H1 (cell line): ENCODE results near the gene BTG2. TPM values are rescaled to one million over a fixed set of nuclear protein-coding genes. Genes with fewer than 3 reads are reported as not detected.

ENCODE experiments used
- CTCF ChIA-PET: fragments of 300-600 bp; sonication (Branson Sonifier 250); formaldehyde crosslinking; loops from one replicate; lab custom pipeline; 2021; ENCODE audit not compliant: partially characterized antibody; lab: Charles Lee
- POLR2A ChIA-PET: fragments of 300-600 bp; sonication (Branson Sonifier 250); formaldehyde crosslinking; loops from one replicate; lab custom pipeline; 2021; ENCODE audit warnings: inconsistent platforms; ENCODE audit not compliant: partially characterized antibody; lab: Charles Lee
- DNase-seq, 2 experiments: peaks; one replicate each; pipeline versions ENCODE4 v3.0.0 to v3.0.0-alpha.2; 2010 to 2022; ENCODE audit warnings: low spot score in 2 of 2, low read depth in 1 of 2, mixed read lengths in 1 of 2
- FAIRE-seq: peaks from 2 replicates; lab custom pipeline; 2011; peaks lifted over from hg19 to GRCh38; lab: Jason Lieb, UNC
- H2AFZ ChIP-seq: 2 replicates; pipeline ENCODE4 v1.8.1; 2012; ENCODE audit warnings: low read length, inconsistent platforms
- H2AK5ac ChIP-seq: 2 replicates; pipeline ENCODE4 v1.6.1; 2013; ENCODE audit warnings: low read depth, low read length
- H2BK120ac ChIP-seq: replicated peaks from 2 replicates; pipeline ENCODE3; 2013; ENCODE audit warnings: low read depth, low read length, inconsistent platforms
- H2BK12ac ChIP-seq: 2 replicates; pipeline ENCODE4 v1.6.1; 2013; ENCODE audit warnings: low read depth, low read length
- H2BK15ac ChIP-seq: 2 replicates; pipeline ENCODE4 v1.6.1; 2013; ENCODE audit warnings: low read length
- H2BK20ac ChIP-seq: 2 replicates; pipeline ENCODE4 v1.6.1; 2013; ENCODE audit warnings: low read length
- H2BK5ac ChIP-seq: 2 replicates; pipeline ENCODE4 v1.6.1; 2013; ENCODE audit warnings: low read depth, low read length
- H3K14ac ChIP-seq: 2 replicates; pipeline ENCODE4 v1.6.1; 2013; ENCODE audit warnings: inconsistent platforms; ENCODE audit not compliant: insufficient read length
- H3K18ac ChIP-seq: 2 replicates; pipeline ENCODE4 v1.6.1; 2013; ENCODE audit warnings: low read length; ENCODE audit errors: extremely low read depth
- H3K23ac ChIP-seq: 2 replicates; pipeline ENCODE4 v1.6.1; 2013; ENCODE audit warnings: inconsistent platforms; ENCODE audit not compliant: insufficient read length
- H3K23me2 ChIP-seq: 2 replicates; pipeline ENCODE4 v1.6.1; 2013; ENCODE audit warnings: low read depth, low read length
- H3K27ac ChIP-seq: 2 replicates; pipeline ENCODE4 v1.6.1; 2011; ENCODE audit warnings: low read depth, low read length, inconsistent platforms
- H3K27me3 ChIP-seq, 4 experiments: replicated peaks in 1 of 4; 1 replicate in 1 of 4; 2 replicates in 3 of 4; pipeline versions ENCODE4 v1.6.1 to v1.8.1; 2011 to 2013; ENCODE audit warnings: low read length in 3 of 4, mild to moderate bottlenecking in 3 of 4, inconsistent platforms in 2 of 4, mixed read lengths in 2 of 4, moderate library complexity in 1 of 4; ENCODE audit not compliant: control insufficient read depth in 3 of 4, insufficient read depth in 3 of 4; ENCODE audit errors: extremely low read depth in 1 of 4
- H3K36me3 ChIP-seq, 4 experiments: 2 replicates each; pipeline versions ENCODE4 v1.6.1 to v1.8.1; 2011 to 2013; ENCODE audit warnings: mild to moderate bottlenecking in 4 of 4, low read length in 3 of 4, moderate library complexity in 2 of 4, control low read depth in 1 of 4, inconsistent platforms in 1 of 4; ENCODE audit not compliant: insufficient read depth in 4 of 4, control insufficient read depth in 2 of 4
- H3K4ac ChIP-seq: replicated peaks from 2 replicates; pipeline ENCODE3; 2013; ENCODE audit warnings: low read length, low read depth, mixed read lengths, inconsistent platforms; ENCODE audit not compliant: insufficient read length
- H3K4me1 ChIP-seq, 4 experiments: replicated peaks in 1 of 4; 1 replicate in 1 of 4; 2 replicates in 3 of 4; pipeline versions ENCODE4 v1.6.1 to v1.8.1; 2011 to 2013; ENCODE audit warnings: low read length in 3 of 4, inconsistent platforms in 2 of 4, mixed read lengths in 1 of 4; ENCODE audit not compliant: insufficient read depth in 4 of 4, control insufficient read depth in 3 of 4
- H3K4me2 ChIP-seq, 2 experiments: 2 replicates each; pipeline versions ENCODE4 v1.6.1 to v1.8.1; 2011 to 2013; ENCODE audit warnings: low read depth in 2 of 2, low read length in 2 of 2, control low read depth in 1 of 2, inconsistent platforms in 1 of 2, mild to moderate bottlenecking in 1 of 2; ENCODE audit not compliant: insufficient read depth in 1 of 2
- H3K4me3 ChIP-seq, 4 experiments: fragments of 200-600, 300-600 bp in 1 of 4; sonication (generic), shearing (Covaris generic), sonication (Bioruptor Twin) in 1 of 4; 2 replicates each; pipeline versions ENCODE4 v1.5.1 to v1.8.1; 2011 to 2016; ENCODE audit warnings: low read length in 4 of 4, low read depth in 3 of 4, control low read depth in 2 of 4, inconsistent platforms in 2 of 4, mild to moderate bottlenecking in 2 of 4, mixed read lengths in 1 of 4, moderate library complexity in 1 of 4; ENCODE audit not compliant: insufficient read depth in 2 of 4; ENCODE audit errors: extremely low read depth in 1 of 4
- H3K56ac ChIP-seq: replicated peaks from 2 replicates; pipeline ENCODE3; 2013; ENCODE audit warnings: low read depth, mild to moderate bottlenecking, mixed read lengths, low read length, inconsistent platforms; ENCODE audit not compliant: insufficient read length
- H3K79me1 ChIP-seq: 2 replicates; pipeline ENCODE4 v1.6.1; 2013; ENCODE audit warnings: low read depth, low read length, control low read depth
- H3K79me2 ChIP-seq, 2 experiments: 2 replicates each; pipeline versions ENCODE4 v1.6.1 to v1.8.1; 2012 to 2013; ENCODE audit warnings: low read length in 2 of 2, mild to moderate bottlenecking in 2 of 2, inconsistent platforms in 1 of 2; ENCODE audit not compliant: insufficient read depth in 2 of 2, control insufficient read depth in 1 of 2
- H3K9ac ChIP-seq, 4 experiments: replicated peaks in 1 of 4; 1 replicate in 1 of 4; 2 replicates in 3 of 4; pipeline versions ENCODE4 v1.6.1 to v1.8.1; 2011 to 2013; ENCODE audit warnings: low read depth in 3 of 4, low read length in 3 of 4, control low read depth in 2 of 4, mild to moderate bottlenecking in 2 of 4, moderate library complexity in 2 of 4, inconsistent platforms in 1 of 4; ENCODE audit errors: extremely low read depth in 1 of 4
- H3K9me3 ChIP-seq, 2 experiments: 2 replicates each; pipeline versions ENCODE4 v1.6.1 to v1.8.1; 2012 to 2013; ENCODE audit warnings: mild to moderate bottlenecking in 2 of 2, moderate library complexity in 2 of 2, control low read depth in 1 of 2, inconsistent platforms in 1 of 2, low read depth in 1 of 2, low read length in 1 of 2, mixed read lengths in 1 of 2; ENCODE audit not compliant: insufficient read depth in 2 of 2
- H4K20me1 ChIP-seq, 2 experiments: replicated peaks in 1 of 2; 2 replicates each; pipeline versions ENCODE3 to v1.8.1; 2011 to 2013; ENCODE audit warnings: inconsistent platforms in 2 of 2, low read length in 2 of 2, mild to moderate bottlenecking in 1 of 2; ENCODE audit not compliant: insufficient read depth in 2 of 2, control insufficient read depth in 1 of 2
- H4K5ac ChIP-seq: 2 replicates; pipeline ENCODE4 v1.6.1; 2013; ENCODE audit warnings: low read length, low read depth, mixed read lengths, inconsistent platforms; ENCODE audit not compliant: insufficient read length
- H4K8ac ChIP-seq: 2 replicates; pipeline ENCODE4 v1.8.0; 2013; ENCODE audit warnings: mild to moderate bottlenecking, moderate library complexity, low read length, inconsistent platforms; ENCODE audit not compliant: insufficient read depth; ENCODE audit errors: extremely low read depth
- H4K91ac ChIP-seq: replicated peaks from 2 replicates; pipeline ENCODE3; 2013; ENCODE audit warnings: low read length, mixed read lengths, inconsistent platforms; ENCODE audit not compliant: insufficient read length
- ATF2 ChIP-seq: IDR thresholded peaks from 2 replicates; pipeline ENCODE4 v1.6.1; 2012; ENCODE audit warnings: low read length, inconsistent platforms
- CBX5 ChIP-seq: fragments of 300-800, 300-1000 bp; sonication (generic); IDR thresholded peaks from 2 replicates; pipeline ENCODE4 v1.7.1; 2016; ENCODE audit warnings: antibody characterized with exemption, low read length, low read depth
- CTCF ChIP-seq, 3 experiments: IDR thresholded peaks; 1 replicate in 2 of 3; 2 replicates in 1 of 3; pipeline versions ENCODE4 v1.5.1 to v1.6.1; 2011; ENCODE audit warnings: low read length in 3 of 3, mild to moderate bottlenecking in 3 of 3, inconsistent platforms in 2 of 3, low read depth in 1 of 3, moderate library complexity in 1 of 3; ENCODE audit not compliant: insufficient read depth in 1 of 3; ENCODE audit errors: control extremely low read depth in 1 of 3
- GTF2F1 ChIP-seq: IDR thresholded peaks from 2 replicates; pipeline ENCODE4 v1.6.1; 2012; ENCODE audit warnings: low read depth, low read length, improper control_type of control experiment, borderline replicate concordance
- POLR2A ChIP-seq, 2 experiments: IDR thresholded peaks; 1 replicate in 1 of 2; 2 replicates in 1 of 2; pipeline ENCODE4 v1.6.1; 2011; ENCODE audit warnings: low read depth in 2 of 2, low read length in 2 of 2, mild to moderate bottlenecking in 2 of 2; ENCODE audit errors: control extremely low read depth in 1 of 2
- SIRT6 ChIP-seq: IDR thresholded peaks from one replicate; pipeline ENCODE4 v1.7.1; 2012; ENCODE audit warnings: low read length, inconsistent platforms
- SIX5 ChIP-seq: IDR thresholded peaks from 2 replicates; pipeline ENCODE4 v1.6.1; 2011; ENCODE audit warnings: mild to moderate bottlenecking, low read depth, low read length
- YY1 ChIP-seq: IDR thresholded peaks from 2 replicates; pipeline ENCODE4 v1.6.1; 2011; ENCODE audit warnings: low read depth, mild to moderate bottlenecking, low read length
- whole genome bisulfite sequencing, 2 experiments: shearing (Covaris generic) in 1 of 2; methylation state at CpG; one replicate each; pipeline versions ENCODE4 v1.1.6 to v1.1.7; 2013 to 2015; ENCODE audit warnings: low lambda C conversion rate in 2 of 2, mixed read lengths in 2 of 2, inconsistent platforms in 1 of 2, low coverage in 1 of 2, missing lambda C conversion rate in 1 of 2; ENCODE audit not compliant: insufficient replicate concordance in 2 of 2, insufficient coverage in 1 of 2, insufficient read length in 1 of 2; ENCODE audit errors: extremely low coverage in 1 of 2, missing lambda C conversion rate in 1 of 2; 5-methylcytosine and 5-hydroxymethylcytosine counted together
- polyA plus RNA-seq, 7 experiments: library from polyadenylated mRNA; depleted of rRNA in 3 of 7; stranded (reverse) in 5 of 7; unstranded in 2 of 7; fragments of >200 nt in 5 of 7; fragments of 200-250 nt in 2 of 7; gene quantifications; 1 replicate in 5 of 7; 2 replicates in 1 of 7; 4 replicates in 1 of 7; pipeline versions ENCODE4 v1.2.1 to v1.2.3, GENCODE V29; 2011 to 2013; ENCODE audit warnings: missing spikeins in 2 of 7, mixed read lengths in 2 of 7
- total RNA-seq: library from RNA; stranded (reverse); fragmentation: NEBNext Ultra II Directional; extraction: Animal tissue kit (Norgen Biotek cat#: 25700); gene quantifications from 2 replicates; pipeline ENCODE4 v1.2.1, GENCODE V29; 2021

BTG2 gene
- total and polyA plus RNA-seq, 2 of the 8 experiments (the other 6 are each of a cell fraction or from before 2014, with no cell fraction given), result 4.8 to 11.0 TPM

- no peaks in the 10 kb centered on the region for H3K36me3 ChIP-seq
- no peak overlapping the region for H4K5ac ChIP-seq
- no peak overlapping the region; a peak in 1 of 7 replicates for H3K9ac ChIP-seq
- no peak overlapping the region for H4K8ac ChIP-seq
- H2BK120ac ChIP-seq, result no peak overlapping the region
- no peak overlapping the region for H2AFZ ChIP-seq
- POLR2A ChIA-PET, result interaction anchor here (1.4 to 2.6 kb wide), 3 partner anchors 12 to 15 kb away, joined by 3 to 11 read pairs (median 6); partner anchors contain the start of gene BTG2
- 72% methylated on average over 6 of the region's 6 CpGs; no CpG with 5 or more reads in 1 of the 2 experiments for WGBS, 2 experiments
- no peaks in the 10 kb centered on the region for H3K79me2 ChIP-seq
- no peak overlapping the region for H4K91ac ChIP-seq
- H2BK15ac ChIP-seq, result 0 out of 2 replicates have a peak overlapping the region, but pooled peaks have one; percentile 53
- peak overlapping the region in 1 of 2 experiments; percentile 42; a peak in 2 of 4 replicates for H3K4me2 ChIP-seq
- TF ChIP-seq YY1 (no peak), POLR2A (IDR thresholded peaks at IDR 0.05; ENCODE audit: control extremely low read depth in 1 of 2, low read depth in 2 of 2, low read length in 2 of 2) (no peak), SIX5 (no peak), GTF2F1 (no peak), CBX5 (no peak), ATF2 (no peak), CTCF (IDR thresholded peaks at IDR 0.05; ENCODE audit: control extremely low read depth in 1 of 3, insufficient read depth in 1 of 3, low read depth in 1 of 3, low read length in 3 of 3) (no peak), SIRT6 (no peak)
- TF ChIP-seq, all 59 proteins: peak for 0
- H2BK20ac ChIP-seq, result no peak overlapping the region
- no peak overlapping the region for H3K4me3 ChIP-seq
- peaks cover 3 to 22% (median 13%) of the 10 kb centered on the region in 4 experiments for H3K4me1 ChIP-seq
- FAIRE-seq (no peak), DNase-seq (no peak)
- H3K56ac ChIP-seq, result no peak overlapping the region
- H4K20me1 ChIP-seq, result no peaks in the 10 kb centered on the region
- no peak overlapping the region for H3K27ac ChIP-seq
- no peak overlapping the region for H2BK5ac ChIP-seq
- H3K14ac ChIP-seq, result no peak overlapping the region
- CTCF ChIA-PET, result interaction anchor here (0.6 to 10.1 kb wide), 22 partner anchors 9 to 1124 kb away, joined by 3 to 157 read pairs (median 4); no protein-coding TSS in a partner anchor
- no peak overlapping the region for H2BK12ac ChIP-seq
- H3K18ac ChIP-seq, result no peak overlapping the region
- no peaks in the 10 kb centered on the region for H3K79me1 ChIP-seq
- no peaks in the 10 kb centered on the region; the same call in 1 of the 2 replicates for H3K23me2 ChIP-seq
- H3K9me3 ChIP-seq, result no peaks in the 10 kb centered on the region
- no peak overlapping the region for H3K23ac ChIP-seq
- no peak overlapping the region for H2AK5ac ChIP-seq
- peaks cover 0 to 53% (median 23%) of the 10 kb centered on the region in 4 experiments; a peak in 6 of 7 replicates for H3K27me3 ChIP-seq
- H3K4ac ChIP-seq, result no peak overlapping the region
Measured at GRCh38 chr1:203321273-203322052, 16.1 kb downstream of the BTG2 start.
